ENCODE measurements around the gene WDR27. TPM values are rescaled to one million over a fixed set of nuclear protein-coding genes. Genes with fewer than 3 reads are reported as not detected.

Gene WDR27
- total RNA-seq, 1 donor from 2014 or later: 128 TPM

DNA sequence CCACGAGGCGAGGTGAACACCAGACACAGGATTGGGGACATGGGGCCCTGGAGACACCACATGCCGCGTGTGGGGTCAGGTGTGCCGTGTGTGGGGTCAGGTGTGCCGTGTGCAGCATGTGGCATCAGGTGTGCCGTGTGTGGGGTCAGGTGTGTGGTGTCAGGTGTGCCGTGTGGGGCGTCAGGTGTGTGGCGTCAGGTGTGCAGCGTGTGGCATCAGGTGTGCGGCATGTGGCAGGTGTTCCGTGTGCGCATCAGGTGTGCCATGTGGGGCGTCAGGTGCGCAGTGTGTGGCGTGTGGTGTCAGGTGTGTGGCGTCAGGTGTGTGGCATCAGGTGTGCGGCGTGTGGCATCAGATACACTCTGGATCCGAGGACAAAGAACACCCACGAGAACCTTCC lies 77.9 kb downstream of the WDR27 start:
- H3K27ac Mint-ChIP-seq: no peak overlapping the region
- H3K4me3 Mint-ChIP-seq: no peak overlapping the region
- DNase-seq (ENCODE audit: low spot score in 2 of 2, unreplicated experiment in 2 of 2): no peak
- H3K27me3 Mint-ChIP-seq (ENCODE audit: low read depth): no peaks in the 10 kb centered on the region
- H3K4me1 Mint-ChIP-seq: peaks cover 35% of the 10 kb centered on the region
- TF ChIP-seq, protein P1, sequence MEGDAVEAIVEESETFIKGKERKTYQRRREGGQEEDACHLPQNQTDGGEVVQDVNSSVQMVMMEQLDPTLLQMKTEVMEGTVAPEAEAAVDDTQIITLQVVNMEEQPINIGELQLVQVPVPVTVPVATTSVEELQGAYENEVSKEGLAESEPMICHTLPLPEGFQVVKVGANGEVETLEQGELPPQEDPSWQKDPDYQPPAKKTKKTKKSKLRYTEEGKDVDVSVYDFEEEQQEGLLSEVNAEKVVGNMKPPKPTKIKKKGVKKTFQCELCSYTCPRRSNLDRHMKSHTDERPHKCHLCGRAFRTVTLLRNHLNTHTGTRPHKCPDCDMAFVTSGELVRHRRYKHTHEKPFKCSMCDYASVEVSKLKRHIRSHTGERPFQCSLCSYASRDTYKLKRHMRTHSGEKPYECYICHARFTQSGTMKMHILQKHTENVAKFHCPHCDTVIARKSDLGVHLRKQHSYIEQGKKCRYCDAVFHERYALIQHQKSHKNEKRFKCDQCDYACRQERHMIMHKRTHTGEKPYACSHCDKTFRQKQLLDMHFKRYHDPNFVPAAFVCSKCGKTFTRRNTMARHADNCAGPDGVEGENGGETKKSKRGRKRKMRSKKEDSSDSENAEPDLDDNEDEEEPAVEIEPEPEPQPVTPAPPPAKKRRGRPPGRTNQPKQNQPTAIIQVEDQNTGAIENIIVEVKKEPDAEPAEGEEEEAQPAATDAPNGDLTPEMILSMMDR (IDR thresholded peaks at IDR 0.05; ENCODE audit: unreplicated experiment): no peak
- no peaks in the 10 kb centered on the region for H3K9me3 Mint-ChIP-seq
- peaks cover 20% of the 10 kb centered on the region for H3K36me3 Mint-ChIP-seq

DNA sequence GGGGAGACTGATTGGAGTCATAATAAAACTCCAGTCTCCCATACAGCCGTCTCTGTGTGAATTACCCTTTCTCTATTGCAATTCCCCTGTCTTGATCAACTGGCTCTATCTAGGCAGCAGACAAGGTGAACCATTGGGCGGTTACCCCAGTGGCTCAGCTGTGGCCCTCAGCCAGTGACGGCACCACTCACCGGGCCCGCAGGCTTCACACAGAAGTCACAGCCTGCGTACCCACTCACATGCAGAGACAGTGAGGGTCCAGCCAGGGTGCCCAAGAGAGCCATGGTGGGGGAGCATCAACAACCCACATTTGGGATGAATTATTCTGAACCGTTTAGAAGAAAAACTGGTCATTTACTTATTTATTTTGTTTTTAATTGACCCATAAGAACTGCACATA lies 78.5 kb downstream of the WDR27 start:
- Mint-ChIP-seq H3K36me3 (peaks cover 20% of the 10 kb centered on the region), H3K4me1 (peaks cover 38% of the 10 kb centered on the region), H3K27me3 (ENCODE audit: low read depth) (no peaks in the 10 kb centered on the region)

DNA sequence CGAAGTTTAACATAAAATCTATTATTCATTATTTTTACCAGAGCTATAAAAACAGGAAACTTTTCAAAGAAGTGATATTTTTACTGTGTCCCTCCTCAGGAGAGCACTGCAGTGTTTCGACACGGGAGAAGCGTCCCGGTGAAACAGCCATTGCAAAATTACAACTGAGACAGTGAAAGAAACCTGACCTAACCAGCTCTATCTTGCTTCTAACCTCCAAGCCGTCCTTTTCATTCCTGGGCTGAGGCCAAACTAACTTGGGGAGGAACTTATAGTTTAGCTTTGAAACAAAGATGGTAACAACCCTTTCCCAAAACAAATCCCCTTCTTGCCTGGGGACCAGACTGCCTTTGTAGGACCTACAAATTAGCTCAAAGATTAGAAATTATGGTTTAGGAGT lies 79.2 kb downstream of the WDR27 start:
- H3K36me3 Mint-ChIP-seq: peaks cover 20% of the 10 kb centered on the region
- peaks cover 38% of the 10 kb centered on the region for H3K4me1 Mint-ChIP-seq
- H3K27ac Mint-ChIP-seq: peak overlapping the region; percentile 74
- H3K4me3 Mint-ChIP-seq: no peak overlapping the region
- no peak for DNase-seq (ENCODE audit: low spot score in 2 of 2, unreplicated experiment in 2 of 2)
- TF ChIP-seq, protein P1 (IDR thresholded peaks at IDR 0.05; ENCODE audit: unreplicated experiment): no peak
- no peaks in the 10 kb centered on the region for H3K9me3 Mint-ChIP-seq
- H3K27me3 Mint-ChIP-seq (ENCODE audit: low read depth): no peaks in the 10 kb centered on the region

More for the DNA sequence above, 78.5 kb downstream of the WDR27 start:
- TF ChIP-seq, protein P1 (IDR thresholded peaks at IDR 0.05; ENCODE audit: unreplicated experiment): no peak
- H3K9me3 Mint-ChIP-seq: no peaks in the 10 kb centered on the region
- H3K27ac Mint-ChIP-seq: peak overlapping the region; percentile 74
- no peak for DNase-seq (ENCODE audit: low spot score in 2 of 2, unreplicated experiment in 2 of 2)
- H3K4me3 Mint-ChIP-seq: no peak overlapping the region

DNA sequence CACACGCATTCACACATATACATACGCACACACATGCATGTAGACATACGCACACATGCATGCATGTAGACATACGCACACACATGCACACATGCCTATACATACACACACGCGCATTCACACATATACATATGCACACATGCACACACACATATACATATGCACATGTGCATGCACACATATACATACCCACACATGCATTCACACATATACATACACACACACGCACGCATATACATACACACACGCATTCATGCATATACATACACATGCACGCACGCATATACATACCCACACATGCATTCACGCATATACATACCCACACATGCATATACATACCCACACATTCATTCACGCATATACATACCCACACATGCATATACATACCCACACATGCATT lies 80.5 kb downstream of the WDR27 start:
- no peak overlapping the region for H3K27ac Mint-ChIP-seq
- peaks cover 7% of the 10 kb centered on the region for H3K9me3 Mint-ChIP-seq
- H3K4me1 Mint-ChIP-seq: peaks cover 38% of the 10 kb centered on the region
- no peaks in the 10 kb centered on the region for H3K27me3 Mint-ChIP-seq (ENCODE audit: low read depth)
- peaks cover 13% of the 10 kb centered on the region for H3K36me3 Mint-ChIP-seq
- DNase-seq (ENCODE audit: low spot score in 2 of 2, unreplicated experiment in 2 of 2): no peak
- TF ChIP-seq, protein P1 (IDR thresholded peaks at IDR 0.05; ENCODE audit: unreplicated experiment): no peak
- no peak overlapping the region for H3K4me3 Mint-ChIP-seq

DNA sequence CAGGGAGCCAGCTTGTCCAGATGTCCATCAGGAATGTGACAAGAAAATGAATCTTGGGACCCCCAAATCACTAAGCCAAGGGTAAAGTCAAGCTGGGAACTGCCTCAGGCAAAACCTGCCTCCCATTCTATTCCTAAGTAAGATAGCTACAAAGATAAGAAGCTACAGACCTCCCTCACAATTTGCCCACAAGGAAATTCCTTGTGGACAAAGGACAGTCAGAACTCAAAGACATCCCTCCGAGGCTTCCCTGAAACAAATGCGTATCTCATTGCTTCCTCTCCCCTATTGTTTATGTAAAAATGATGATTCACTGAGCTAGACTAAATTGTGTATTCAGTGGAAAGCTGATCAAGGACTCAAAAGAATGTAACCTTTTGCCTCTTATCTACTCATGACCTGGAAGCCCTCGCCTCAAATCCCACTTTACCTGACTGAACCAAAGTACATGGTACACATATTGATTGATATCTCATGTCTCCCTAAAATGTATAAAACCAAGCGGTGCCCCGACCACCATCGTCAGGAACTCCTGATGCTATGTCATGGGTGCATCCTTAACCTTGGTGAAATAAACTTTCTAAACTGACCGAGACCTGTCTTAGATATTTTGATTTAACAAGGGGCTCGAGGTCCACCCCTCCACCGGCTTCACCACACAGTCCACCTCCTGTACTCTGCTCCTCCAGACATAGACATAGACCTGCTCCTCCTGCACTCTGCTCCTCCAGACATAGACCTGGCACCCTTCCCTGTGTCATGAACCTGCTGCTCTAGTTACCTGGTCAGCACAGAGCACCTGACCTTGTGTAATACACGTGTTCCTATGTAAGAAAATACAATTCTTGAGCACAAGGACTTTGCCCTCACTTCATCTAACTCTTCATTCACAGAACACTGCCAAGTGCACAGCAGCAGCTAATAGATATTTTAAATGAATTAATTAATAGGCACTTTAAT lies 81.4 kb downstream of the WDR27 start:
- H3K4me1 Mint-ChIP-seq: peaks cover 38% of the 10 kb centered on the region
- TF ChIP-seq, protein P1 (IDR thresholded peaks at IDR 0.05; ENCODE audit: unreplicated experiment): no peak
- H3K36me3 Mint-ChIP-seq: peaks cover 20% of the 10 kb centered on the region
- H3K27me3 Mint-ChIP-seq (ENCODE audit: low read depth): no peaks in the 10 kb centered on the region
- no peak overlapping the region for H3K4me3 Mint-ChIP-seq
- H3K27ac Mint-ChIP-seq: peak overlapping the region; percentile 15
- H3K9me3 Mint-ChIP-seq: peaks cover 15% of the 10 kb centered on the region
- DNase-seq (ENCODE audit: low spot score in 2 of 2, unreplicated experiment in 2 of 2): no peak

Data from mesothelial cell of epicardium (in vitro differentiated cells).